ENCODE measurements around the gene FHAD1. TPM values are rescaled to one million over a fixed set of nuclear protein-coding genes. Genes with fewer than 3 reads are reported as not detected.

FHAD1 gene
- total and polyA plus RNA-seq, 2 of the 13 experiments (the other 11 are each of a cell fraction or from before 2014, with no cell fraction given): not detected

- peak overlapping the region; percentile 91 for H3K4me2 ChIP-seq (ENCODE audit: low read depth, low read length)
- H3K4me3 ChIP-seq (replicated peaks in 1 of 3; ENCODE audit: insufficient read depth in 1 of 3, low read depth in 2 of 3, low read length in 3 of 3): peak overlapping the region; percentile 77 to 83 (median 78)
- in situ Hi-C loops (cut with HindIII; ENCODE audit: extremely low pct_ligation_motif_present, low pct_unique_long_range_greater_than_20kb): no loop called here
- peaks cover 0 to 1% of the 10 kb centered on the region in 2 experiments; a peak in 2 of 5 replicates for H3K36me3 ChIP-seq (replicated peaks in 1 of 2; ENCODE audit: control insufficient read depth in 1 of 2, insufficient read depth in 2 of 2, low read length in 2 of 2)
- H3K79me2 ChIP-seq (ENCODE audit: insufficient read depth, low read length): no peaks in the 10 kb centered on the region
- no peaks in the 10 kb centered on the region for H3K9me3 ChIP-seq (ENCODE audit: low read length)
- BruUV-seq (replicated peaks): no TSS peak
- TF ChIP-seq MTA1 (CRISPR knock-in tag; IDR thresholded peaks at IDR 0.05; ENCODE audit: borderline replicate concordance) (peak; percentile 4; the same call in 1 of the 2 replicates), STAT5B (CRISPR knock-in tag; IDR thresholded peaks at IDR 0.05) (no peak), HNF4G (IDR thresholded peaks at IDR 0.05; ENCODE audit: borderline replicate concordance, low read depth, low read length) (no peak), HNF4G (CRISPR knock-in tag; IDR thresholded peaks at IDR 0.05; ENCODE audit: borderline replicate concordance, low read depth) (0 out of 2 replicates have a peak, but pooled peaks have one; percentile 23), YEATS4 (CRISPR knock-in tag; IDR thresholded peaks at IDR 0.05; ENCODE audit: borderline replicate concordance) (no peak)
- H3K27ac ChIP-seq (ENCODE audit: extremely low read length, insufficient read depth, low read length): no peak overlapping the region
- H3K27me3 ChIP-seq (ENCODE audit: control insufficient read depth in 1 of 2, insufficient read depth in 2 of 2, low read length in 2 of 2): peaks cover 3 to 31% of the 10 kb centered on the region in 2 experiments; a peak in 3 of 5 replicates
- no peaks in the 10 kb centered on the region for H4K20me1 ChIP-seq (ENCODE audit: insufficient read depth, low read length)
- intact Hi-C loops (cut with micrococcal nuclease; ENCODE audit: unreplicated experiment): no loop called here
- ATAC-seq (no peak), FAIRE-seq (no peak), DNase-seq (ENCODE audit: low spot score) (no peak)
- peak overlapping the region; percentile 70 for H3K9ac ChIP-seq (ENCODE audit: insufficient read depth, low read depth, low read length)
- ChIA-PET CTCF (ENCODE audit: low intra/inter-chr PET ratio, low total read pairs) (no interaction called here), POLR2A (no interaction called here)
- no peak overlapping the region for H2AFZ ChIP-seq (ENCODE audit: low read length)
- WGBS (ENCODE audit: low lambda C conversion rate): 7% methylated on average over 9 of the region's 53 CpGs
- peaks cover 35% of the 10 kb centered on the region for H3K4me1 ChIP-seq (ENCODE audit: insufficient read depth, low read length)
Observed at GRCh38 chr1:15410223-15410883, 163.3 kb downstream of the FHAD1 start.

GRCh38 chr1:15410884-15411245, 163.8 kb downstream of the FHAD1 start:
- Histone ChIP-seq H2AFZ (ENCODE audit: low read length) (no peak overlapping the region), H3K4me1 (ENCODE audit: insufficient read depth, low read length) (peaks cover 39% of the 10 kb centered on the region), H3K27me3 (ENCODE audit: control insufficient read depth in 1 of 2, insufficient read depth in 2 of 2, low read length in 2 of 2) (peaks cover 3 to 30% of the 10 kb centered on the region in 2 experiments; a peak in 3 of 5 replicates), H3K9ac (ENCODE audit: insufficient read depth, low read depth, low read length) (peak overlapping the region; percentile 70; the same call in 1 of the 2 replicates), H3K27ac (ENCODE audit: extremely low read length, insufficient read depth, low read length) (no peak overlapping the region), H3K9me3 (ENCODE audit: low read length) (no peaks in the 10 kb centered on the region), H3K4me2 (ENCODE audit: low read depth, low read length) (peak overlapping the region; percentile 91), H4K20me1 (ENCODE audit: insufficient read depth, low read length) (no peaks in the 10 kb centered on the region), H3K36me3 (replicated peaks in 1 of 2; ENCODE audit: control insufficient read depth in 1 of 2, insufficient read depth in 2 of 2, low read length in 2 of 2) (peaks cover 0 to 1% of the 10 kb centered on the region in 2 experiments; a peak in 2 of 5 replicates), H3K4me3 (replicated peaks in 1 of 3; ENCODE audit: insufficient read depth in 1 of 3, low read depth in 2 of 3, low read length in 3 of 3) (peak overlapping the region; percentile 77 to 83 (median 78); a peak in 5 of 6 replicates), H3K79me2 (ENCODE audit: insufficient read depth, low read length) (no peaks in the 10 kb centered on the region)
- WGBS (ENCODE audit: low lambda C conversion rate): 69% methylated on average over 11 of the region's 11 CpGs
- no peak for TF ChIP-seq SOX6 (IDR thresholded peaks at IDR 0.05)
- no peak for TF ChIP-seq SOX6 (CRISPR knock-in tag; IDR thresholded peaks at IDR 0.05)
- TF ChIP-seq GPBP1L1 (CRISPR knock-in tag; IDR thresholded peaks at IDR 0.05): no peak
- 0 out of 2 replicates have a peak, but pooled peaks have one; percentile 13 for TF ChIP-seq HNRNPL (IDR thresholded peaks at IDR 0.05; ENCODE audit: low read depth, low read length)
- no peak for TF ChIP-seq AKAP8 (CRISPR knock-in tag; IDR thresholded peaks at IDR 0.05)
- no peak for TF ChIP-seq STAG1 (CRISPR knock-in tag; IDR thresholded peaks at IDR 0.05)
- FAIRE-seq: no peak
- POLR2A ChIA-PET: no interaction called here
- intact Hi-C loops (cut with micrococcal nuclease; ENCODE audit: unreplicated experiment): no loop called here
- no peak for DNase-seq (ENCODE audit: low spot score)
- no TSS peak for BruUV-seq (replicated peaks)
- CTCF ChIA-PET (ENCODE audit: low intra/inter-chr PET ratio, low total read pairs): no interaction called here
- ATAC-seq: no peak
- in situ Hi-C loops (cut with HindIII; ENCODE audit: extremely low pct_ligation_motif_present, low pct_unique_long_range_greater_than_20kb): no loop called here

Data from HepG2 (cell line).